Camera-type eye (tissue), 1 donor: ENCODE data around the gene SLC2A9. TPM values are rescaled to one million over a fixed set of nuclear protein-coding genes. Genes with fewer than 3 reads are reported as not detected.

ENCODE experiments used
- total RNA-seq: library from RNA; depleted of rRNA; stranded (reverse); fragments of >200 nt; gene quantifications from one replicate; pipeline ENCODE4 v1.2.3, GENCODE V29; 2014

The SLC2A9 gene
- total RNA-seq: 6.4 TPM

DNA sequence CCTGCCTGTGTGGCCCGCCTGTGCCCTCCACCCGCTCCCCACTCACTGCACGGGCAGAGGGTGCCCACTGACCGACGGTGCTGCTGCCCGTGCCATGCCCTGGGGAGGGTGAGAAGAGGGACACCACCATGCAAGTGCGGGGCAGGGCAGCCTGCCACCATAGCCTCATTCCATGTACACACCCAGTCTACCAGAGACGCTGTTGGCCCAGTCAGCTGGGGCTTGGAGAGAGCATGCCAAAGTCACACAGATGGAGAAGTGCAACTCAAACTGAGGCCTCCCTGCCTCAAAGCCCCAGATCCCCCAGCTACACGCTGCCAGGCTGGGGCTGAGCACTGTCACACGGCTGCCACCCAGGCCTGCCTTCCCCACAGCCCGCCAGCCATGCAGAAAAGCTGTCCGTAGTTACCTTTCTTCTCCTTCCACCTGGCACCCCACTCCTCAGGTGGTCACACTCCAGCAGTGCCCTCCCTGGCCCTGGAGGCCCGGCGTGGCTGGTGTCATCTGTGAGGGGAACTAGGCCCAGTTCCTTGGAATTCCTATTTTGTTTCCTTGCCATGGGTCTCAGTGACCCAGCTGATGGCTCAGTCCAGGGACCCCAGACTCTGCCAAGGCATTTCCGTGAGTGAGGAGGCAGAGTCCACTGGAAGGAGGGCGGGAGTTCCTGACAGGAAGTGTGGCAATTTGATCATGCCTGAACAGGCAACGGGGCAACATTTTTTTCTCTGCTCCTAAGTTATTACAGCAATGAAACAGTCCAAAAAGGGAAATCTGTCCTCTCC is at the start of gene SLC2A9:
Gene SLC2A9, minus strand, starts transcription at position 627 of the 782 bp plus-strand sequence. Its CDS starts 68 bp downstream, at position 559.

DNA sequence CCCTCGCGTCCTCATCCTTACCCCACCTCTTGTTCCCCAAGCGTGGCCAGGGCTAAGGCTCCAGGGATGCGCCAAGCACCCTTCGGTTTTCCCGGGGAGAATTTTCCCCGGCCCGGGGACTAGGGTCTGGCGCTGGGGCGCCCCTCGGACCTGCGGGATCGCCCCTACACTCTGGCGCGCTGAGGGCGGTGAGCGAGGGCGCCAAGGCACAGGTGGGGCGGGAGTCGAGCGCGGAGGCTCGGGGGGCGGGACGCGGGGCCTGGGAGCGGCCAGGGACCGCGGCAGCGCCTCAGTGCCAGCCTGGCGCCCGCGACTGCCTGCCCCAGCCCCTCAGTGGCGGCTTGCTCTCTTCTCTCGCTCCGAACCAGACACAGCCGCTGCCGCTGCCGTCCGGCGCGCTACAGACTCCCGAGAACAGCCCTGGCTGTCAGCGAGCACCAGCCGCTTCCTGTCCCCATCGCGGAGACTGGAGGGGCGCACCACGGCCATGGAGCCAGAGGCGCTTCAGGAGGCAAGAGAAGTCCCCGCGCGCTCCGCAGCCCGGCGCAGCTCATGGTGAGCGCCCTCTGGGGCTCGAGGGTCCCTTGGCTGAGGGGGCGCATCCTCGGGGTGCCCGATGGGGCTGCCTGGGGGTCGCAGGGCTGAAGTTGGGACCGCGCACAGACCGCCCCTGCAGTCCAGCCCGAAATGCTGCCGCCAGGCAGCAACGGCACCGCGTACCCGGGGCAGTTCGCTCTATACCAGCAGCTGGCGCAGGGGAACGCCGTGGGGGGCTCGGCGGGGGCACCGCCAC is 239.8 kb downstream of the SLC2A9 start, which contains the start of gene DRD5:
Gene DRD5, plus strand, starts transcription at position 292 of the 793 bp plus-strand sequence. Its CDS starts 396 bp downstream, at position 688.

Other genes with a start within 250 kb of the SLC2A9 start
- 1.4 TPM for gene DRD5, start 239.9 kb downstream of the SLC2A9 start, total RNA-seq
- gene WDR1, start 95.3 kb upstream of the SLC2A9 start, total RNA-seq: 130 TPM